ENCODE measurements around the gene SS18L1. TPM values are rescaled to one million over a fixed set of nuclear protein-coding genes. Genes with fewer than 3 reads are reported as not detected.

The SS18L1 gene
- total and polyA plus RNA-seq, 3 donors from 2014 or later, result 16.2 to 69.5 (median 54.6) TPM

- Histone ChIP-seq H3K27ac (no peak overlapping the region), H3K4me3 (no peak overlapping the region), H3K9me3 (no peaks in the 10 kb centered on the region), H3K27me3 (no peaks in the 10 kb centered on the region), H3K36me3 (ENCODE audit: low read depth, missing control alignments) (no peaks in the 10 kb centered on the region), H3K4me1 (peaks cover 6% of the 10 kb centered on the region)
- no peak for DNase-seq
- WGBS, 2 donors, result 83 to 89% methylated on average over 7 to 11 of the region's 11 CpGs
- intact Hi-C loops (cut with DNase I; ENCODE audit: low total_unique reads), result no loop called here
- no peak for TF ChIP-seq POLR2A (IDR thresholded peaks at IDR 0.05)
These were observed 15.5 kb downstream of the SS18L1 start for GRCh38 chr20:62159052-62159451.

- no peak overlapping the region for H3K4me3 ChIP-seq
- TF ChIP-seq POLR2A (IDR thresholded peaks at IDR 0.05), result no peak
- no peak overlapping the region for H3K27ac ChIP-seq
- no peak for DNase-seq
- no peaks in the 10 kb centered on the region for H3K27me3 ChIP-seq
- H3K9me3 ChIP-seq, result no peaks in the 10 kb centered on the region
- intact Hi-C loops (cut with DNase I; ENCODE audit: low total_unique reads), result no loop called here
- H3K36me3 ChIP-seq (ENCODE audit: low read depth, missing control alignments), result no peaks in the 10 kb centered on the region
- H3K4me1 ChIP-seq, result peaks cover 6% of the 10 kb centered on the region
- 86 to 89% methylated on average over 8 to 14 of the region's 14 CpGs for WGBS, 2 donors
These were observed 16.3 kb downstream of the SS18L1 start for GRCh38 chr20:62159839-62160238.

GRCh38 chr20:62160253-62160652 lies 16.7 kb downstream of the SS18L1 start:
- H3K4me1 ChIP-seq, result peaks cover 6% of the 10 kb centered on the region
- 92 to 95% methylated on average over 8 to 9 of the region's 9 CpGs for WGBS, 2 donors
- no peaks in the 10 kb centered on the region for H3K9me3 ChIP-seq
- intact Hi-C loops (cut with DNase I; ENCODE audit: low total_unique reads), result no loop called here
- no peak overlapping the region for H3K4me3 ChIP-seq
- H3K36me3 ChIP-seq (ENCODE audit: low read depth, missing control alignments), result no peaks in the 10 kb centered on the region
- no peaks in the 10 kb centered on the region for H3K27me3 ChIP-seq
- H3K27ac ChIP-seq, result no peak overlapping the region
- no peak for DNase-seq
- no peak for TF ChIP-seq POLR2A (IDR thresholded peaks at IDR 0.05)
- no peak for TF ChIP-seq CTCF (IDR thresholded peaks at IDR 0.05)

GRCh38 chr20:62160876-62161275 lies 17.3 kb downstream of the SS18L1 start:
- H3K9me3 ChIP-seq, result no peaks in the 10 kb centered on the region
- H3K4me3 ChIP-seq, result no peak overlapping the region
- TF ChIP-seq CTCF (IDR thresholded peaks at IDR 0.05), result no peak
- TF ChIP-seq POLR2A (IDR thresholded peaks at IDR 0.05), result no peak
- no peak overlapping the region for H3K27ac ChIP-seq
- WGBS, 2 donors, result 91% methylated on average over 14 to 17 of the region's 17 CpGs
- DNase-seq, result no peak
- intact Hi-C loops (cut with DNase I; ENCODE audit: low total_unique reads), result no loop called here
- H3K36me3 ChIP-seq (ENCODE audit: low read depth, missing control alignments), result no peaks in the 10 kb centered on the region
- H3K27me3 ChIP-seq, result no peaks in the 10 kb centered on the region
- peaks cover 6% of the 10 kb centered on the region for H3K4me1 ChIP-seq

GRCh38 chr20:62161347-62161746 lies 17.8 kb downstream of the SS18L1 start:
- Histone ChIP-seq H3K9me3 (no peaks in the 10 kb centered on the region), H3K27ac (no peak overlapping the region), H3K27me3 (no peaks in the 10 kb centered on the region), H3K4me3 (no peak overlapping the region), H3K36me3 (ENCODE audit: low read depth, missing control alignments) (no peaks in the 10 kb centered on the region), H3K4me1 (peaks cover 6% of the 10 kb centered on the region)
- intact Hi-C loops (cut with DNase I; ENCODE audit: low total_unique reads), result no loop called here
- TF ChIP-seq CTCF (IDR thresholded peaks at IDR 0.05), result no peak
- no peak for TF ChIP-seq POLR2A (IDR thresholded peaks at IDR 0.05)
- no peak for DNase-seq
- 87 to 96% methylated on average over 9 to 16 of the region's 17 CpGs for WGBS, 2 donors

- Histone ChIP-seq H3K4me3 (no peak overlapping the region), H3K4me1 (no peaks in the 10 kb centered on the region), H3K27ac (no peak overlapping the region), H3K36me3 (ENCODE audit: low read depth, missing control alignments) (no peaks in the 10 kb centered on the region), H3K27me3 (no peaks in the 10 kb centered on the region), H3K9me3 (no peaks in the 10 kb centered on the region)
- DNase-seq, result no peak
- TF ChIP-seq CTCF (IDR thresholded peaks at IDR 0.05) (no peak), POLR2A (IDR thresholded peaks at IDR 0.05) (no peak)
- WGBS, 2 donors, result 89 to 95% methylated on average over 18 to 37 of the region's 38 CpGs
- intact Hi-C loops (cut with DNase I; ENCODE audit: low total_unique reads), result no loop called here
These were observed 19.4 kb downstream of the SS18L1 start for GRCh38 chr20:62162765-62163484.

All from testis (tissue), 3 donors.